ENCODE results near the gene AKIP1. TPM values are rescaled to one million over a fixed set of nuclear protein-coding genes. Genes with fewer than 3 reads are reported as not detected.

AKIP1 gene, protein sequence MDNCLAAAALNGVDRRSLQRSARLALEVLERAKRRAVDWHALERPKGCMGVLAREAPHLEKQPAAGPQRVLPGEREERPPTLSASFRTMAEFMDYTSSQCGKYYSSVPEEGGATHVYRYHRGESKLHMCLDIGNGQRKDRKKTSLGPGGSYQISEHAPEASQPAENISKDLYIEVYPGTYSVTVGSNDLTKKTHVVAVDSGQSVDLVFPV
- total RNA-seq: 10 to 100 TPM; 21.0 to 27.8 TPM
- 28.9 TPM for polyA plus RNA-seq (2013, experiment 1 of 2)
- 29.6 TPM for polyA plus RNA-seq (2013, experiment 2 of 2)
- long read RNA-seq, experiment 1, transcript AKIP1-204 (4 exons, 1,084 nt): major isoform, 6 of 11 reads
- long read RNA-seq, experiment 1, partial matches to known transcripts: 0 of 11 reads
- long read RNA-seq, experiment 1, other reads (novel, unspliced or antisense): 1 of 11 reads
- long read RNA-seq, experiment 2, transcript AKIP1-204 (4 exons, 1,084 nt): major isoform, 8 of 32 reads
- long read RNA-seq, experiment 2, transcript AKIP1-210 (5 exons, 1,022 nt): minor isoform, 5 of 32 reads
- long read RNA-seq, experiment 2, transcript AKIP1-203 (6 exons, 1,327 nt): major isoform, 8 of 32 reads
- long read RNA-seq, experiment 2, partial matches to known transcripts: 1 of 32 reads
- long read RNA-seq, experiment 2, other reads (novel, unspliced or antisense): 6 of 32 reads
- long read RNA-seq, experiment 3, transcript AKIP1-204 (4 exons, 1,084 nt): major isoform, 14 of 43 reads
- long read RNA-seq, experiment 3, transcript AKIP1-210 (5 exons, 1,022 nt): minor isoform, 13 of 43 reads
- long read RNA-seq, experiment 3, partial matches to known transcripts: 1 of 43 reads
- long read RNA-seq, experiment 3, other reads (novel, unspliced or antisense): 3 of 43 reads
- long read RNA-seq, experiment 4, transcript AKIP1-204 (4 exons, 1,084 nt): major isoform, 13 of 27 reads
- long read RNA-seq, experiment 4, transcript AKIP1-201 (5 exons, 1,247 nt): minor isoform, 9 of 27 reads
- long read RNA-seq, experiment 4, partial matches to known transcripts: 0 of 27 reads
- long read RNA-seq, experiment 4, other reads (novel, unspliced or antisense): 2 of 27 reads

DNA sequence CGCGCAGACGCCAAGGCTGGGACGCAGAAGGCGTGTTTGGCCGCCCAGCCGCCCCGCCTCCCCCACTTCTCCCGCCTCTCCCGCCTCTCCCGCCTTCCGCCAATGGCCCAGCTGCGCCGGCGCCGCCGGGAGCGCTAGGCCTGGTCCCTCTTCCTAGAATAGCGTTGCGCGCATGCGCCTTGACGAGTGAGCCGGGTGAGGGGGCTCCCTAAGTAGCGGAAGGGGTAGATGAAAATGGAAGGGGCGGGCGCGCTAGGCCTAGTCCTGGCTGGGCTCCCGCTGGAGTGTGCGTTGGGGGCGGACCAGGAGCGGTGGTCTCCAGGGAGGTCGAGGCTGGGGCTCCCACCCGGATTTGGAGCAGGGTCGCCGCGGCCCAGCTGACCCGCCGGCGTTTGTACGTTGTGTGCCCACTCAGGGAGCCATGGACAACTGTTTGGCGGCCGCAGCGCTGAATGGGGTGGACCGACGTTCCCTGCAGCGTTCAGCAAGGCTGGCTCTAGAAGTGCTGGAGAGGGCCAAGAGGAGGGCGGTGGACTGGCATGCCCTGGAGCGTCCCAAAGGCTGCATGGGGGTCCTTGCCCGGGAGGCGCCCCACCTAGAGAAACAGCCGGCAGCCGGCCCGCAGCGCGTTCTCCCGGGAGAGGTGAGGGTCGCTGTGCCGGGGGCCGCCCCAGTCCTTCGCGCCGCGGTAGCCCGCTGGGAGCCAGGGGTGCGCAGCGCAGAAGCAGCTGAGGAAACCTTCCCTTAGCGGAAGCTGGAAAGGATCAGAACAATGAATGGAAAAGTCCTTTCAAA, at the start of gene AKIP1:
AKIP1 (plus strand) TSS at position 161 of the 795 bp plus-strand sequence; CDS start at position 422, 261 bp downstream.
- peaks cover 3% of the 10 kb centered on the region for H3K27me3 Mint-ChIP-seq (ENCODE audit: insufficient read depth)
- H3K36me3 Mint-ChIP-seq (ENCODE audit: low read depth): peaks cover 17% of the 10 kb centered on the region
- H3K9me3 ChIP-seq (ENCODE audit: control insufficient read depth, low read length): no peaks in the 10 kb centered on the region
- TF ChIP-seq CTCF (conservative IDR thresholded peaks at IDR 0.05): no peak
- peak within 1 kb of the TSS; percentile 81 for H3K4me3 Mint-ChIP-seq
- peaks cover 33% of the 10 kb centered on the region for H3K4me1 Mint-ChIP-seq
- DNase-seq: peak; percentile 99
- 0% methylated on average over 22 to 68 of the region's 68 CpGs for WGBS, 2 experiments (ENCODE audit: insufficient coverage in 1 of 2, insufficient read length in 1 of 2)
- H3K27ac Mint-ChIP-seq: peak within 1 kb of the TSS; percentile 87
- H3K27me3 ChIP-seq (ENCODE audit: control insufficient read depth, insufficient read depth, low read length, poor library complexity, severe bottlenecking): no peaks in the 10 kb centered on the region
- H3K4me3 ChIP-seq (ENCODE audit: low read length): peak within 1 kb of the TSS; percentile 90
- peak within 1 kb of the TSS; percentile 62 for H3K9ac ChIP-seq (ENCODE audit: extremely low read depth, low read length, poor library complexity, severe bottlenecking)
- H3K4me1 ChIP-seq (ENCODE audit: control insufficient read depth, insufficient read depth, low read length): no peaks in the 10 kb centered on the region
- H3K36me3 ChIP-seq (ENCODE audit: control insufficient read depth, insufficient read depth, low read length): peaks cover 26% of the 10 kb centered on the region
- no peaks in the 10 kb centered on the region for H3K9me3 Mint-ChIP-seq
- peak within 1 kb of the TSS; percentile 62 for H3K27ac ChIP-seq (ENCODE audit: low read depth, low read length)

GRCh38 chr11:8863838-8864237, 47.2 kb upstream of the AKIP1 start:
- H3K9me3 ChIP-seq (ENCODE audit: control insufficient read depth, low read length): no peaks in the 10 kb centered on the region
- WGBS, 2 experiments (ENCODE audit: insufficient coverage in 1 of 2, insufficient read length in 1 of 2): 88 to 95% methylated on average over 1 of the region's 1 CpG
- H3K27ac Mint-ChIP-seq: no peak overlapping the region

More at GRCh38 chr11:8863838-8864237, 47.2 kb upstream of the AKIP1 start:
- H3K27ac ChIP-seq (ENCODE audit: low read depth, low read length): no peak overlapping the region
- Mint-ChIP-seq H3K27me3 (ENCODE audit: insufficient read depth) (no peaks in the 10 kb centered on the region), H3K4me3 (no peak overlapping the region), H3K36me3 (ENCODE audit: low read depth) (no peaks in the 10 kb centered on the region), H3K9me3 (peaks cover 1% of the 10 kb centered on the region), H3K4me1 (peaks cover 44% of the 10 kb centered on the region)
- H3K36me3 ChIP-seq (ENCODE audit: control insufficient read depth, insufficient read depth, low read length): no peaks in the 10 kb centered on the region
- no peaks in the 10 kb centered on the region for H3K27me3 ChIP-seq (ENCODE audit: control insufficient read depth, insufficient read depth, low read length, poor library complexity, severe bottlenecking)
- TF ChIP-seq CTCF (conservative IDR thresholded peaks at IDR 0.05): no peak
- H3K4me1 ChIP-seq (ENCODE audit: control insufficient read depth, insufficient read depth, low read length): peaks cover 11% of the 10 kb centered on the region
- no peak overlapping the region for H3K9ac ChIP-seq (ENCODE audit: extremely low read depth, low read length, poor library complexity, severe bottlenecking)
- DNase-seq: no peak
- no peak overlapping the region for H3K4me3 ChIP-seq (ENCODE audit: low read length)

Data from endodermal cell (in vitro differentiated cells).